ENCODE data around the gene CDH4. TPM values are rescaled to one million over a fixed set of nuclear protein-coding genes. Genes with fewer than 3 reads are reported as not detected.
"Not testable (repeated sequence)": the region's sequence is repeated elsewhere in the genome, so short reads cannot be mapped to it uniquely, and the experiment has no call there.

Gene CDH4
- total and polyA plus RNA-seq, 2 donors (not counting 1 experiment from before 2014, with no cell fraction given) = not detected

- intact Hi-C loops (cut with micrococcal nuclease) = no loop called here
- Histone ChIP-seq H3K4me1 (ENCODE audit: control insufficient read depth in 2 of 2, insufficient read depth in 2 of 2, low read length in 2 of 2) (no peaks in the 10 kb centered on the region), H3K4me3 (ENCODE audit: control extremely low read depth in 1 of 5, extremely low read depth in 1 of 5, insufficient read depth in 1 of 5, low read depth in 2 of 5, low read length in 4 of 5) (no peak overlapping the region), H3K9me3 (ENCODE audit: control extremely low read depth in 1 of 3, control insufficient read depth in 2 of 3, insufficient read depth in 1 of 3, low read length in 2 of 3) (no peaks in the 10 kb centered on the region), H2AFZ (ENCODE audit: insufficient read depth, low read depth, low read length, poor library complexity, severe bottlenecking) (no peak overlapping the region), H3K79me2 (ENCODE audit: control insufficient read depth, insufficient read depth, low read length) (no peaks in the 10 kb centered on the region), H3K9ac (ENCODE audit: low read length) (no peak overlapping the region), H3K27me3 (replicated peaks in 1 of 4; ENCODE audit: control extremely low read depth in 1 of 4, control insufficient read depth in 3 of 4, insufficient read depth in 4 of 4, low read length in 3 of 4) (no peaks in the 10 kb centered on the region), H3K27ac (ENCODE audit: low read length in 2 of 2) (no peak overlapping the region), H3K4me2 (replicated peaks; ENCODE audit: low read depth, low read length, poor library complexity, severe bottlenecking) (no peak overlapping the region), H3K36me3 (replicated peaks in 1 of 2; ENCODE audit: control extremely low read depth in 1 of 2, control insufficient read depth in 1 of 2, extremely low read depth in 1 of 2, insufficient read depth in 2 of 2, low read length in 1 of 2) (no peaks in the 10 kb centered on the region), H4K20me1 (ENCODE audit: control insufficient read depth, insufficient read depth, low read length, poor library complexity, severe bottlenecking) (no peaks in the 10 kb centered on the region)
- WGBS (ENCODE audit: insufficient coverage) = 90% methylated on average over 15 of the region's 16 CpGs
- H3K27ac Mint-ChIP-seq = no peak overlapping the region
- no peaks in the 10 kb centered on the region for H3K27me3 Mint-ChIP-seq
- no peak overlapping the region for H3K4me3 Mint-ChIP-seq
- H3K4me1 Mint-ChIP-seq = no peaks in the 10 kb centered on the region
- no peak for TF ChIP-seq CTCF (IDR thresholded peaks at IDR 0.05)
- TF ChIP-seq EZH2 (IDR thresholded peaks at IDR 0.05; ENCODE audit: borderline replicate concordance, insufficient read depth, low read depth, low read length, poor library complexity, severe bottlenecking) = no peak
- DNase-seq (no peak), ATAC-seq (ENCODE audit: low read depth) (no peak)
- CTCF ChIA-PET = no interaction called here
- POLR2A ChIA-PET = no interaction called here
- H3K9me3 Mint-ChIP-seq (ENCODE audit: insufficient read depth) = no peaks in the 10 kb centered on the region
These were observed 689.8 kb downstream of the CDH4 start for GRCh38 chr20:61941721-61942405.

- no peaks in the 10 kb centered on the region for H4K20me1 ChIP-seq (ENCODE audit: control insufficient read depth, insufficient read depth, low read length, poor library complexity, severe bottlenecking)
- CTCF ChIA-PET = no interaction called here
- no peak overlapping the region for H3K4me3 Mint-ChIP-seq
- no peaks in the 10 kb centered on the region for H3K9me3 ChIP-seq (ENCODE audit: control extremely low read depth in 1 of 3, control insufficient read depth in 2 of 3, insufficient read depth in 1 of 3, low read length in 2 of 3)
- intact Hi-C loops (cut with micrococcal nuclease) = no loop called here
- no peaks in the 10 kb centered on the region for H3K27me3 ChIP-seq (replicated peaks in 1 of 4; ENCODE audit: control extremely low read depth in 1 of 4, control insufficient read depth in 3 of 4, insufficient read depth in 4 of 4, low read length in 3 of 4)
- DNase-seq (no peak), ATAC-seq (ENCODE audit: low read depth) (no peak)
- no peak overlapping the region for H2AFZ ChIP-seq (ENCODE audit: insufficient read depth, low read depth, low read length, poor library complexity, severe bottlenecking)
- H3K27ac ChIP-seq (ENCODE audit: low read length in 2 of 2) = no peak overlapping the region
- H3K4me1 ChIP-seq (ENCODE audit: control insufficient read depth in 2 of 2, insufficient read depth in 2 of 2, low read length in 2 of 2) = no peaks in the 10 kb centered on the region
- no peaks in the 10 kb centered on the region for H3K79me2 ChIP-seq (ENCODE audit: control insufficient read depth, insufficient read depth, low read length)
- WGBS (ENCODE audit: insufficient coverage) = 89% methylated on average over 8 of the region's 9 CpGs
- H3K4me2 ChIP-seq (replicated peaks; ENCODE audit: low read depth, low read length, poor library complexity, severe bottlenecking) = no peak overlapping the region
- POLR2A ChIA-PET = no interaction called here
- H3K4me1 Mint-ChIP-seq = no peaks in the 10 kb centered on the region
- no peaks in the 10 kb centered on the region for H3K36me3 ChIP-seq (replicated peaks in 1 of 2; ENCODE audit: control extremely low read depth in 1 of 2, control insufficient read depth in 1 of 2, extremely low read depth in 1 of 2, insufficient read depth in 2 of 2, low read length in 1 of 2)
- H3K27me3 Mint-ChIP-seq = no peaks in the 10 kb centered on the region
- no peak overlapping the region for H3K4me3 ChIP-seq (ENCODE audit: control extremely low read depth in 1 of 5, extremely low read depth in 1 of 5, insufficient read depth in 1 of 5, low read depth in 2 of 5, low read length in 4 of 5)
- no peaks in the 10 kb centered on the region for H3K9me3 Mint-ChIP-seq (ENCODE audit: insufficient read depth)
- TF ChIP-seq CTCF (IDR thresholded peaks at IDR 0.05) (no peak), EZH2 (IDR thresholded peaks at IDR 0.05; ENCODE audit: borderline replicate concordance, insufficient read depth, low read depth, low read length, poor library complexity, severe bottlenecking) (no peak)
- no peak overlapping the region for H3K27ac Mint-ChIP-seq
- no peak overlapping the region for H3K9ac ChIP-seq (ENCODE audit: low read length)
These were observed 690.5 kb downstream of the CDH4 start for GRCh38 chr20:61942526-61942925.

GRCh38 chr20:61944967-61945366, 692.9 kb downstream of the CDH4 start:
- H3K4me3 Mint-ChIP-seq; H3K27me3 Mint-ChIP-seq; CTCF ChIA-PET; POLR2A ChIA-PET; H2AFZ ChIP-seq (ENCODE audit: insufficient read depth, low read depth, low read length, poor library complexity, severe bottlenecking); DNase-seq; H3K9ac ChIP-seq (ENCODE audit: low read length); H3K79me2 ChIP-seq (ENCODE audit: control insufficient read depth, insufficient read depth, low read length); H3K4me1 Mint-ChIP-seq; H3K27me3 ChIP-seq (replicated peaks in 1 of 4; ENCODE audit: control extremely low read depth in 1 of 4, control insufficient read depth in 3 of 4, insufficient read depth in 4 of 4, low read length in 3 of 4); H3K9me3 Mint-ChIP-seq (ENCODE audit: insufficient read depth); H3K36me3 ChIP-seq (replicated peaks in 1 of 2; ENCODE audit: control extremely low read depth in 1 of 2, control insufficient read depth in 1 of 2, extremely low read depth in 1 of 2, insufficient read depth in 2 of 2, low read length in 1 of 2); H4K20me1 ChIP-seq (ENCODE audit: control insufficient read depth, insufficient read depth, low read length, poor library complexity, severe bottlenecking); H3K4me3 ChIP-seq (ENCODE audit: control extremely low read depth in 1 of 5, extremely low read depth in 1 of 5, insufficient read depth in 1 of 5, low read depth in 2 of 5, low read length in 4 of 5); H3K27ac ChIP-seq (ENCODE audit: low read length in 2 of 2); intact Hi-C loops (cut with micrococcal nuclease); H3K4me1 ChIP-seq (ENCODE audit: control insufficient read depth in 2 of 2, insufficient read depth in 2 of 2, low read length in 2 of 2); H3K4me2 ChIP-seq (replicated peaks; ENCODE audit: low read depth, low read length, poor library complexity, severe bottlenecking); ATAC-seq (ENCODE audit: low read depth); H3K9me3 ChIP-seq (ENCODE audit: control extremely low read depth in 1 of 3, control insufficient read depth in 2 of 3, insufficient read depth in 1 of 3, low read length in 2 of 3); H3K27ac Mint-ChIP-seq: not testable (repeated sequence)
- WGBS (ENCODE audit: insufficient coverage) = no CpG with 5 or more reads among the region's 34 CpGs

Measured in B cell (primary cell).